NOMO-1 (cell line): ENCODE data around the gene AQP11.
A peak's percentile ranks its signal among the peaks of the same experiment; 100 is the strongest.
"Not testable (repeated sequence)": the region's sequence is repeated elsewhere in the genome, so short reads cannot be mapped to it uniquely, and the experiment has no call there.

Experiments
- DNase-seq, 2 experiments: peaks; one replicate each; lab custom pipeline; 2025; ENCODE audit not compliant: unreplicated experiment in 2 of 2; lab: John Stamatoyannopoulos, UW

Gene AQP11

GRCh38 chr11:77589521-77590193 lies at the start of gene AQP11:
TSS of gene AQP11 (plus strand) at chr11:77589953. CDS start at chr11:77589993, 40 bp downstream.
- peak; percentile 76 to 87 for DNase-seq

GRCh38 chr11:77542296-77542695 lies 47.5 kb upstream of the AQP11 start:
- no peak for DNase-seq

- no peak for DNase-seq
Observed at GRCh38 chr11:77547047-77547836, 42.5 kb upstream of the AQP11 start.

GRCh38 chr11:77547863-77548551 lies 41.7 kb upstream of the AQP11 start:
- peak; percentile 39 to 79 for DNase-seq

GRCh38 chr11:77548552-77549445 lies 41.0 kb upstream of the AQP11 start:
- DNase-seq: no peak

- not testable (repeated sequence) for DNase-seq
Observed at GRCh38 chr11:77551426-77551825, 38.3 kb upstream of the AQP11 start.

- DNase-seq: peak; percentile 13 to 20
Observed at GRCh38 chr11:77557553-77557952, 32.2 kb upstream of the AQP11 start.

- no peak for DNase-seq
Observed at GRCh38 chr11:77558380-77558779, 31.4 kb upstream of the AQP11 start.

GRCh38 chr11:77559686-77560401 lies 29.9 kb upstream of the AQP11 start:
- no peak for DNase-seq

- no peak for DNase-seq
Observed at GRCh38 chr11:77560605-77561004, 29.1 kb upstream of the AQP11 start.

GRCh38 chr11:77561257-77561656 lies 28.5 kb upstream of the AQP11 start:
- DNase-seq: no peak

- DNase-seq: no peak
Observed at GRCh38 chr11:77568306-77568705, 21.4 kb upstream of the AQP11 start.

- DNase-seq: no peak
Observed at GRCh38 chr11:77568916-77569675, 20.7 kb upstream of the AQP11 start.

- no peak for DNase-seq
Observed at GRCh38 chr11:77569676-77570070, 20.1 kb upstream of the AQP11 start.

- not testable (repeated sequence) for DNase-seq
Observed at GRCh38 chr11:77570896-77571295, 18.9 kb upstream of the AQP11 start.

GRCh38 chr11:77575428-77575827 lies 14.3 kb upstream of the AQP11 start:
- not testable (repeated sequence) for DNase-seq

GRCh38 chr11:77580712-77581337 lies 8.9 kb upstream of the AQP11 start:
- peak in 1 of 2 experiments; percentile 0 for DNase-seq

GRCh38 chr11:77589181-77589520 lies 602 bp upstream of the AQP11 start:
- no peak for DNase-seq
